GM19239 (cell line): ENCODE results near the gene HMG20B.
"Not testable (repeated sequence)": the region's sequence is repeated elsewhere in the genome, so short reads cannot be mapped to it uniquely, and the experiment has no call there.

Experiments
- DNase-seq: peaks from one replicate; pipeline ENCODE4 v3.0.0; 2011; ENCODE audit warnings: low spot score; ENCODE audit not compliant: insufficient read length
- FAIRE-seq: peaks from 2 replicates; lab custom pipeline; 2011; peaks lifted over from hg19 to GRCh38; lab: Jason Lieb, UNC

HMG20B gene

DNA sequence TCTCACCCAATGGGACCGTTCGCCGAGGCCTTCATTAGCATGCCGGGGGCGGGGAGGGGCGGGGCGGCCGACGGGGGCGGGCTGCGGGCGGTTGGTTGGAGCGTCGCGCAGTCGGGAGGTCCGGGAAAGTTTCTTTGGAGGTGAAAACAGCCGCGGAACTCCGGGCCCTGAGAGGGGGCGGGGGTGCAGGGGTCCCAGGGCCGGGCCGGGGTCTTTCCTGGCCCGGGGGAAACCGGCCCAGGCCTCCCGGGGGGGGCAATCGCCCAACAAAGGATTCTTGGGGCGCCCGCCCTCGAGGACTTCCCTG, at the start of gene HMG20B:
Gene HMG20B, plus strand, starts transcription at position 90 of the 307 bp plus-strand sequence. CDS start 366 bp downstream, outside the sequence.
- no peak for DNase-seq

DNA sequence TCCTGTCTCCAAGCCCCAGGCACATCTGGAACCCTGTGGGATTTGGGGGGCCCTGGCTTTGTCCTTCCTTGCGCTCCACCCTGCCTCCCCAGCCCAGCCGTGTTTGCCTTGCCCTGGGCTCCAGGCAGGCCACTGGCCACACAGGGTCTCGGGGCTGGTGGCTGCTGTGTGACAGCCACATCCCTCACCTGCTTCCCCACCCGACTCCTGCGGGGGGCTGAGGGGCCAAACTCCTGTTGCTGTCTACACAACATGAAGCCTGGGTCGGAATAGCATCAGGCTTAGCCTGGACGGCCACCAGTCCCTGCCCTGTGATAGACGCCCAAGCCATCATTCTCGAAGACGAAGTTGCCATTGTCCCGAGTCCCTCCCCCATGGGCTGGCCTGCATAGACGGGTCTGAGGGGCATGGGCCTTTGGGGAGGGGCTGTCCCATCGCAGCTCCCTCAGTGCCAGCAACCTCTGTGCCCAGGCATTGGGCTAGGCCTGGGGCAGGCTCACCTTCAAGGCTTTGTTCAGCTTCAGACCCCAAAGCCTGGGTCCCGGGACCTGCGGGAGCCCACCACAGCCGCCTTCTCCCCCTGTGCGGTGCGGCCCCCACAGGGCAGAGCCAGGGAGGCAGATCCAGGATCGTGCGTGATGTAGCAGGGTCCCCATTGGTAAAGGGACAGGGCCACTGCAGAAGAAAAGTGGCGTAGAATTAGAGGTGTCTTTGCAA, 49.2 kb upstream of the HMG20B start:
- DNase-seq = no peak
- FAIRE-seq = no peak

More for the DNA sequence above, at the start of gene HMG20B:
- FAIRE-seq = no peak

DNA sequence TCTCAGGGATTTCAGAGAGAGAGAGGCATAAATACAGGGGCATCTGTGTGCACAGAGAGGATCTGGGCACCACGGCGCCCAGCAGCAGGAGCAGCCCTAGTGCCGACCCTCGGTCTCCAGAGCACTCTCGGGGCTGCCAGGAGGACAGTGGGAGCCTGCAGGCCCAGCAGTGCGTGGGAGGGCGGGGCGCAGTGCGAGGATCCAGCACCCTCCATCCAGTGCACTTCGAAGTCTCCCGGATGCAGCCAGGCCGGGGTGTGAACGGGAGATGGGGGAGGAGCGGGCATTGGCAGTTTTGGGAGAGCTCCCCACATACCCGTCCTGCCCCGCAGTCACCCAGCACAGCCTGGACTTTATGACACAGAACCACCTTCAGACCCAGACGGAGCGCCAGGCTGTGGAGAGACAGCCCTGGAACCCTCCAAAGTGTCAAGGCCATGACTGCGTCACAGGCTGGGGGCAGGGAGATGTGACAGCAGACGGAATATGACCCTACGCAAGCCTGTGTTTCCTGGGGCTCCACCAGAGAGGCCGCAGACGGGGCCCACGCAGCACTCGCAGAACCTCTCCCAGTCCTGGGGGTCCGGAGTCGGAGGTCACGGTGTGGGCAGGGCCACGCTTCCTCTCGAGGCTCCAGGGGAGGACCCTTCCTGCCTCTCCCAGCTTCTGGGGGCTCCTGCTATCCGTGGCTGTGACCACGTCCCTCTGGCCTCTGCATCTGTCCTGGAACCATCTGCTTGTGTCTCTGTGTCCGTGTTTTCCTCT, 48.5 kb upstream of the HMG20B start:
- no peak for DNase-seq
- FAIRE-seq = no peak

DNA sequence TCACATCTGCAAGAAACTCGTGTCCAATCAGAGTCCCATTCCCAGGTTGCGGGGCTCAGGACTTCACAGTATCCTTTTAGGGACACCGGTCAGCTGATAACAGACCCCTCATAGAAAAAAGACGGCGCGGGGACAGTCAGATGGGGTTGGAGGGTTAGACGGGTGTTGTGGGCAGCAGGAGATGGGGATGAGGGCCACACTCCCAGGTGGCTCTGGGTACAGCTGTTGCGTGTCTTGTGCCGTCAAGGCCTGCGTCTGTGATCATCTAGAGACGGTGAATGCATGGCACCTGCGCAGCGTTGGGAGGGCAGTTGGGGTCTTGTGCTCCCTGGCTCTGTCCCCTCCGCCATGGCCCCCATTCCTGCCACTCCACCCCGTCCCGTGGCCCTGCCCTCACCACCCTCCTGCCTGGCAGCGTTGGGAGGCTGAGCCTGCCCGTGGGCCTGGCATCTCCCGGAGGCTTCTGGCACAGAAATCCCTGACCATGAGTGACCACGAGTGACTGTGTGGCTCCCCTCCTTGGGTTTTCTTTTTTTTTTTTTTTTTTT, 47.8 kb upstream of the HMG20B start:
- FAIRE-seq (no peak), DNase-seq (no peak)

DNA sequence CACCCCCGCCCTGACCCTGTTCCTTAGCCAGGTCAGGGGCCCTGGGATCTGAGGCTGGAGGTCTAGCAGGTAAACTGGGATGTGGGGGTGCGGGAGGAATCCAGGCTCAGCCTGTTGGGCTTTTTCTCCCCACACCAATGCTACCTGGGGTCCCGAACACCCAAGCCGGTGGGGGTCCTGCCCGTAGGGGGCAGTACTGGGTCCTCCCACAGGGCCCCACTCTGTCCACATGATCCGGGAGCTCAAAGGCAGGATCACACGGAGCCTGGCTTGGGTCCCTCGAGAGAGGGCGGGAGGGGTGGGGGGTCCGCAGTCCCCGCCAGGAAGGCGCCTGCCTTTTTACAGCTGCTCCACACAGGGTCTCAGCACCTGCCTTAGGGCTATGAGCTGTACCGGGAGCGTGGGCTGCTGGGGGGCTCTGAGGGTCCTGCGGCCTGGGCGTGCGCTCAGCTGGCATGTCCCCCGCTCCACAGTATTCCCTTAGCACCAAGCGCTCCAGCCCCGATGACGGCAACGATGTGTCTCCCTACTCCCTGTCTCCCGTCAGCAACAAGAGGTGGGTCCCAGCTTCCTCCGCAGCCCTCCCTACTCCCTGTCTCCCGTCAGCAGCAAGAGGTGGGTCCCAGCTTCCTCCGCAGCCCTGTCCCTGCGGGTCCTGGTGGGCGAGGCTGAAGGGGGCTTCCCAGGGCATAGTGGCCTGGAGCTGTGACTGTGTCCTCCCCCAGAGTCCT, 46.1 kb upstream of the HMG20B start:
- DNase-seq = no peak
- FAIRE-seq = no peak

DNA sequence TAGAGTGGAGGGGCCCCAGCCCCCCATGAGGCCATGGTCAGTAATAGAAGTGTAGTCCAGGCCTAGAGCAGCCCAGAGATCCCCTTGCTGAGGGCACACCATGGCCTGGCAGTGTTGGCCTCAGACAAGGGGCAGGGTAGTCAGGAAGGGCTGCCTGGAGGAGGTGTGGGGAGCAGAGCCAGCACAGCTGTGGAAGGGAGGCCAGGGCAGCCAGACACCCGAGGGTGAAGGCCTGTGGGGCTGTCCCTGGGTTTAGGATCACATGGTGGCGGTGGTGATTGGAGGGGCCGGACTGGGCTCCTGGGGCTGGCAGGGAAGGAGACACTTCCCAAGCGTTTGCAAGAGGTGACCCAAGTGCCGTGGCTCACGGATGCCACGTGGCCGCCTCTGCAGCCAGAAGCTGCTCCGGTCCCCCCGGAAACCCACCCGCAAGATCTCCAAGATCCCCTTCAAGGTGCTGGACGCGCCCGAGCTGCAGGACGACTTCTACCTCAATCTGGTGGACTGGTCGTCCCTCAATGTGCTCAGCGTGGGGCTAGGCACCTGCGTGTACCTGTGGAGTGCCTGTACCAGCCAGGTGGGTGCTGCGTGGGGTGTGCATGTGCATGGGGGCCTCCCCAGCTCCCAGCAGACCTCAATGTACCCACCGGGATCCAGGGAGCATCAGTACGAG, 45.4 kb upstream of the HMG20B start:
- DNase-seq = no peak
- no peak for FAIRE-seq

DNA sequence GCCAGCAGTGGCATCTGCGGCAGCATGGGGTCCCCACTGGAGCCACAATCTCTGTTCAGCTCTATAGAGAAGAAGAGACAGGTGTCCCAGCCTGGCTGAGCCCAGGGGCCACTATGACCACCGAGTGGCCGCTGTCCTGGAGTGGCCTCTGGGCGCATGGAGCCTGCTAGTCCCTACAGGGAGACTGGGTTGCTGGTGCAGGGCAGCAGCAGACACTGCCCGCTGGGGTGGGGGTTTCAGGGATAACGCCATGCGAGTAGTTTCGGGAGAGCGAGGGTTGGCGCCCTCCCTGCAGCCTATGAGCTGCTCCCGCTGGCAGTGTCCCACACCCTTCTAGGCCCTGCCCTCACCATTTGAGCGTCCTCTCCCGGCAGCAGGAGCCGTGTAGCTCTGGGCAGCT, 44.7 kb upstream of the HMG20B start:
- no peak for DNase-seq
- no peak for FAIRE-seq

DNA sequence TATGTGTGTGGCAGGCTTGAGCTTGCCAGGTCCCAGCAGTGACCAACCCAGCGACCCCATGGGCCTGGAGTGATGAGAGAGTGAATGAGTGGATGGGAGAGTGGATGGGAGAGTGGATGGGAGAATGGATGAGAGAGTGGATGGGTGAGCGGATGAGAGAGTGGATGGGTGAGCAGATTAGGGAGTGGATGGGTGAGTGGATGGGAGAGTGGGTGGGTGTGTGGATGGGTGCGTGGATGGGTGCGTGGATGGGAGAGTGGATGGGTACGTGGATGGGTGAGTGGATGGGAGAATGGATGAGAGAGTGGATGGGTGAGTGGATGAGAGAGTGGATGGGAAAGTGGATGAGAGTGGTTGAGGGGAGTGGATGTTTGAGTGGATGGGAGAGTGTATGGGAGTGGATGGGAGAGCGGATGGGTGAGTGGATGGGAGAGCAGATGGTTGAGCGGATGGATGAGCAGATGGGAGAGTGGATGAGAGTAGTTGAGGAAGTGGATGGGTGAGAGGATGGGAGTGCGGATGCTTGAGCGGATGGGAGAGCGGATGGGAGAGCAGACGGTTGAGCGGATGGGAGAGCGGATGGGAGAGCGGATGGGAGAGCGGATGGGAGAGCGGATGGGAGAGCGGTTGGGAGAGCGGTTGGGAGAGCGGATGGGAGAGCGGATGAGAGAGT, 44.1 kb upstream of the HMG20B start:
- no peak for FAIRE-seq

DNA sequence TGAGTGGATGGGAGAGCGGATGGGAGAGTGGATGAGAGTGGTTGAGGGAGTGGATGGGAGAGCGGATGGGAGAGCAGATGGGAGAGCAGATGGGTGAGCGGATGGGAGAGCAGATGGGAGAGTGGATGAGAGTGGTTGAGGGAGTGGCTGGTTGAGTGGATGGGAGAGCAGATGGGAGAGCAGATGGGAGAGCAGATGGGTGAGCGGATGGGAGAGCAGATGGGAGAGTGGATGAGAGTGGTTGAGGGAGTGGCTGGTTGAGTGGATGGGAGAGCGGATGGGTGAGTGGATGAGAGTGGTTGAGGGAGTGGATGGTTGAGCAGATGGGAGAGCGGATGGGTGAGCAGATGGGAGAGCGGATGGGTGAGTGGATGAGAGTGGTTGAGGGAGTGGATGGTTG, 43.4 kb upstream of the HMG20B start:
- FAIRE-seq, DNase-seq: not testable (repeated sequence)

More for the DNA sequence above, 44.1 kb upstream of the HMG20B start:
- no peak for DNase-seq

DNA sequence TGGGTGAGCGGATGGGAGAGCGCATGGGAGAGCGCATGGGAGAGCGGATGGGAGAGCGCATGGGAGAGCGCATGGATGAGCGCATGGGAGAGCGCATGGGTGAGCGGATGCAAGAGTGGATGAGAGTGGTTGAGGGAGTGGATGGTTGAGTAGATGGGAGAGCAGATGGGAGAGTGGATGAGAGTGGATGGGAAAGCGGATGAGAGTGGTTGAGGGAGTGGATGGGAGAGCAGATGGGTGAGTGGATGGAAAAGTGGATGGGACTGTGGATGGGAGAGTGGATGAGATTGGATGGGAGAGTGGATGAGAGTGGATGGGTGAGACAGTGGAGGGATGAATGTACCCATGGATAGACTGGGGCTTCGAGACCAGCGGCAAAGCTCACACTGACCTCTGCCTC, 42.4 kb upstream of the HMG20B start:
- FAIRE-seq (no peak), DNase-seq (no peak)

DNA sequence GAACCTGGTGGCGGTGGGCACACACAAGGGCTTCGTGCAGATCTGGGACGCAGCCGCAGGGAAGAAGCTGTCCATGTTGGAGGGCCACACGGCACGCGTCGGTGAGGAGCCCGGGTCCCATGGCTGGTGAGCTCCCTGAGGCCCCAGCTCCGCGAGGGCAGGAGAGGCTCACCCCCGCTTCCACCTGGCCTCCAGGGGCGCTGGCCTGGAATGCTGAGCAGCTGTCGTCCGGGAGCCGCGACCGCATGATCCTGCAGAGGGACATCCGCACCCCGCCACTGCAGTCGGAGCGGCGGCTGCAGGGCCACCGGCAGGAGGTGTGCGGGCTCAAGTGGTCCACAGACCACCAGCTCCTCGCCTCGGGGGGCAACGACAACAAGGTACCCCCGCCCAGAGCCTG, 41.0 kb upstream of the HMG20B start:
- FAIRE-seq (no peak), DNase-seq (no peak)

DNA sequence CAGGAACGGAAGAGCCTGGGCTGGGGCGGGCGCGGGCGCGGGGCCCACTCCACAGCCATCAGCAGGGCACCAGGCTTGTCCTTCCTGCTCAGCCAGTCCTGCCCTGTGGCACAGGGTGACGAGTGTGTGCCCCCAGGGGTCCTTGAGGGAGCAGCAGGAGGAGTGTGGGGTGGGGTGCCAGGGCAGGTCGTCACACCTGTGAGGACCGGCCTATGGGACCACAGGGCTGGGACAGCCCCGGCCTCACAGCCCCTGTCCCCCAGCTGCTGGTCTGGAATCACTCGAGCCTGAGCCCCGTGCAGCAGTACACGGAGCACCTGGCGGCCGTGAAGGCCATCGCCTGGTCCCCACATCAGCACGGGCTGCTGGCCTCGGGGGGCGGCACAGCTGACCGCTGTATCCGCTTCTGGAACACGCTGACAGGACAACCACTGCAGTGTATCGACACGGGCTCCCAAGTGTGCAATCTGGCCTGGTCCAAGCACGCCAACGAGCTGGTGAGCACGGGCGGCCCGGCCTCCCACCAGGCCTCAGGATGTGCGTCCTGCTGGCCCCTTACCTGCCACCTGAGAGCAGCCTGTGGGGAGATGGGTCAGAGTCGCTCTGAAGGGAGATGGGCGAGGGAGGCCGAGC, 40.5 kb upstream of the HMG20B start:
- no peak for FAIRE-seq

DNA sequence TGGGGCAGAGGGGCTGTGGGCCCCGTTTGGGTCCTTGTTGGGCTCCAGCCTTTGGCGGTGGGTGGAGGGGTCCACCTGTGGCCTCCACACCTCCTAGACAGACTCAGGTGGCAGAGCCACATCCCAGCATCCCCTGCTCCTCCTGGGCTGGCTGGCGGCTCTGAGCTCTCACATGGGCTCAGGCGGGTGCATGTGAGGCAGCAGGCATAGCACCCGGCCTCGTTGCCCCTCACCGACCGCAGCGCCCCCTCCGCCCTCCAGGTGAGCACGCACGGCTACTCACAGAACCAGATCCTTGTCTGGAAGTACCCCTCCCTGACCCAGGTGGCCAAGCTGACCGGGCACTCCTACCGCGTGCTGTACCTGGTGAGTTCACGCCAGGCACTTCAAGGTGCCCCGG, 39.7 kb upstream of the HMG20B start:
- no peak for FAIRE-seq
- no peak for DNase-seq

More for the DNA sequence above, 40.5 kb upstream of the HMG20B start:
- no peak for DNase-seq

DNA sequence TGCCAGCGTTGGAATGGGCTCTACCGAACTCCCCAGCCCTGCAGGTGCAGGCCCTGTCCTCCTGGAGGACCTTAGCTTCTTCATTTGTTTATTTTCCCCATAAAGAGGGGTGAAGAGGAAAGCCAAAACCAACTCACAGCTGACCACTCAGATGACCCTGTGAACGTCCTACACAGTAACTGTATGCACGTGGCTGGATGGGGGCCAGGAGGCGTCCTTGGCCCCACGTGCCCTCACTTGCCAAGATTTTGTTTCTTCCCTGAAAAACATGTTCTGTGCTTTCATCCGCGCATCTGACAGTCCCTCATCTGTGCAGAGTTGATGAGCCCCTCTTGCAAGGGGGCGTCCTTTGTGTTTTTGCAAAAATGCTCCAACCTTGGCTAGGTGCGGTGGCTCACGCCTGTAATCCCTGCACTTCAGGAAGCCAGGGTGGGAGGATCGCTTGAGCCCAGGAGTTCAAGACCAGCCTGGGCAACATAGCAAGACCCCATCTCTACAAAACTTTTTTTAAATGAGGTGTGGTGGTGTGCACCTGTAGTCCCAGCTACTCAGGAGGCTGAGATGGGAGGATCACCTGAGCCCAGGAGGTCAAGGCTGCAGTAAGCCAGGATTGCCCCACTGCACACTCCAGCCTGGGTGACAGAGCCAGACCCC, 39.1 kb upstream of the HMG20B start:
- no peak for DNase-seq
- FAIRE-seq = no peak

DNA sequence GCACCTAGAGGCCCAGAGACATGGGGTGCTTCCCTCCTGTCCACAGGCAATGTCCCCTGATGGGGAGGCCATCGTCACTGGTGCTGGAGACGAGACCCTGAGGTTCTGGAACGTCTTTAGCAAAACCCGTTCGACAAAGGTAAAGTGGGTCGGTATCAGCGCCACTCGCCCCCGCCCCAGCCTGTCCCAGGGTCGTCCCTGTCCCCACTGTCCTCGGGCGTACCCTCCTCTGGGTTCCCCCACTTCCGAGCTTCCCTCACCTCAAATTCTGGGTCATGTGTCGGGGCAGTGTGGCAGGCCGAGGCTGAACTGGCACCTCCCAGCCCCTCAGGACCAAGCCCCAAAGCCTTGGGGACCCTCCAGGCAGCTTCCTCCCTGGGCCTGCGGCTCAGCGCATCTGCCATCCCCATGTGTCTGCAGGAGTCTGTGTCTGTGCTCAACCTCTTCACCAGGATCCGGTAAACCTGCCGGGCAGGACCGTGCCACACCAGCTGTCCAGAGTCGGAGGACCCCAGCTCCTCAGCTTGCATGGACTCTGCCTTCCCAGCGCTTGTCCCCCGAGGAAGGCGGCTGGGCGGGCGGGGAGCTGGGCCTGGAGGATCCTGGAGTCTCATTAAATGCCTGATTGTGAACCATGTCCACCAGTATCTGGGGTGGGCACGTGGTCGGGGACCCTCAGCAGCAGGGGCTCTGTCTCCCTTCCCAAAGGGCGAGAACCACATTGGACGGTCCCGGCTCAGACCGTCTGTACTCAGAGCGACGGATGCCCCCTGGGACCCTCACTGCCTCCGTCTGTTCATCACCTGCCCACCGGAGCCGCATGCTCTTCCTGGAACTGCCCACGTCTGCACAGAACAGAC, 38.1 kb upstream of the HMG20B start:
- DNase-seq (no peak), FAIRE-seq (no peak)

DNA sequence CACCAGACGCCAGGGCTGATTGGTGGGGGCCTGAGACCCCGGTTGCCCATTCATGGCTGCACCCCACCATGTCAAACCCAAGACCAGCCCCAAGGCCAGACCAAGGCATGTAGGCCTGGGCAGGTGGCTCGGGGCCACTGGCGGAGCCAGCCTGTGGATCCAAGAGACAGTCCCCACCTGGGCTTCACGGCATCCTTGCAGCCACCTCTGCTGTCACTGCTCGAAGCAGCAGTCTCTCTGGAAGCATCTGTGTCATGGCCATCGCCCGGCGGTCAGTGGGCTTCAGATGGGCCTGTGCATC, 37.6 kb upstream of the HMG20B start:
- DNase-seq (no peak), FAIRE-seq (no peak)

DNA sequence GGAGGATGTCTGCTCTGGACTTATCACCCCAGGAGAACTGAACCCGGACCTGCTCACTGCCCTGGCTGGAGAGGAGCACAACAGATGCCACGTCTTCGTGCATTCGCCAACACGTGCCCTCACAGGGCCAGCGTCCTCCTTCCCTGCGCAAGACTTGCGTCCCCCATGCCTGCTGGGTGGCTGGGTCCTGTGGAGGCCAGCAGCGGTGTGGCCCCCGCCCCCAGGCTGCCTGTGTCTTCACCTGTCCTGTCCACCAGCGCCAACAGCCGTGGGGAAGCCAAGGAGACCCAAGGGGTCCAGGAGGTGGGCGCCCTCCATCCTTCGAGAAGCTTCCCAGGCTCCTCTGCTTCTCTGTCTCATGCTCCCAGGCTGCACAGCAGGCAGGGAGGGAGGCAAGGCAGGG, 37.2 kb upstream of the HMG20B start:
- no peak for FAIRE-seq

DNA sequence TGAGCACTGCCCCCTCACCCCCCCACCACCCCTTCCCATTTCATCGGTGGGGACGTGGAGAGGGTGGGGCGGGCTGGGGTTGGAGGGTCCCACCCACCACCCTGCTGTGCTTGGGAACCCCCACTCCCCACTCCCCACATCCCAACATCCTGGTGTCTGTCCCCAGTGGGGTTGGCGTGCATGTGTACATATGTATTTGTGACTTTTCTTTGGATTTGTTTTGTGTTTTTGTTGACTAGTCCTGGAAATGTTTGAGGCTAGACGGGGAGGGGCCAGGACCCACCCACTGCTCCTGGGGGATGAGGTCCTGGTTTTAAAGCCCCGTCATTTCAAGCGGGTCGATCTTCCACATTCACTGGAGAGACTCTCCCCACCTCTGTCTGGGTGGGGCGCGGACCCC, 36.8 kb upstream of the HMG20B start:
- no peak for DNase-seq
- no peak for FAIRE-seq

More for the DNA sequence above, 37.2 kb upstream of the HMG20B start:
- DNase-seq = no peak
